ENCODE data around the gene INAVA.
"Not testable (repeated sequence)": the region's sequence is repeated elsewhere in the genome, so short reads cannot be mapped to it uniquely, and the experiment has no call there.

The INAVA gene

DNA sequence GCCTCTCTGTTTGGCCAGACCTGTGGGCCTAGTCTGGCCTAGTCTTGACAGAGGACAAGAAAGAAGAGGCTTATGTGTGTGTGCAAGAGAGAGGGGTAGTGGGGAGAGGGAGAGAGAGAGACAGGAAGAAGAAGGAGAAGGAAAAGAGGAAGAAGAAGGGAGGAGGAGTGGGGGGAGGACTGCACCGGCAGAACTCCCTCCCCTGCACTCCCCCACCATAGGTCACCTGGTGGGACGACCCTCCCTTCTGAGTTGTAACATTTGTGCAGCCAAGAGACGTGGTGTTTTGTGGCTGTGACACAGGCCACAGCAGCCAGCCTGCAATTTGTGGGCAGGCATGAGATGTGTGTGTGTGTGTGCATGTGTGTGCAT is 4.3 kb downstream of the INAVA start:
- DNase-seq (ENCODE audit: low spot score): no peak

DNA sequence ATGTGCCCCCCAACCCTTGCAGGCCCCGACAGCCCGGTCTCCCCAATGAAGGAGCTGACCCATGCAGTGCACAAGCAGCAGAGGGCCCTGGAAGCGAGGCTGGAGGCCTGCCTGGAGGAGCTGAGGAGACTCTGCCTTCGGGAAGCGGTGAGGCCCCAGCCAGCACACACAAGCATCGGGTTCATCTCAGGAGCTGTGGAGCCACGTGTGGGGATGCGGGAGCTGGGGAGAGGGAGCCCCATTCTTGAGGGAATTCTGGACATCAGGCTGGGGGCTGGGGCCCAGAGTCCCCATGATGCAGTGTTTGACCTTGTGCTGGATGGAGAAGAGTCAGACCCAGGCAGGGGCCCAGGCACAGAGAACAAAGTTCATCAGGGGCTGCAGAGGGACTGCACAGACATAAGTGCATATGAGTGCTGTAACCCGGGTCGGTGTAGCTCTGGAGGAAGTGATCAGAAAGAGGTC is 4.8 kb downstream of the INAVA start:
- no peak for DNase-seq (ENCODE audit: low spot score)

DNA sequence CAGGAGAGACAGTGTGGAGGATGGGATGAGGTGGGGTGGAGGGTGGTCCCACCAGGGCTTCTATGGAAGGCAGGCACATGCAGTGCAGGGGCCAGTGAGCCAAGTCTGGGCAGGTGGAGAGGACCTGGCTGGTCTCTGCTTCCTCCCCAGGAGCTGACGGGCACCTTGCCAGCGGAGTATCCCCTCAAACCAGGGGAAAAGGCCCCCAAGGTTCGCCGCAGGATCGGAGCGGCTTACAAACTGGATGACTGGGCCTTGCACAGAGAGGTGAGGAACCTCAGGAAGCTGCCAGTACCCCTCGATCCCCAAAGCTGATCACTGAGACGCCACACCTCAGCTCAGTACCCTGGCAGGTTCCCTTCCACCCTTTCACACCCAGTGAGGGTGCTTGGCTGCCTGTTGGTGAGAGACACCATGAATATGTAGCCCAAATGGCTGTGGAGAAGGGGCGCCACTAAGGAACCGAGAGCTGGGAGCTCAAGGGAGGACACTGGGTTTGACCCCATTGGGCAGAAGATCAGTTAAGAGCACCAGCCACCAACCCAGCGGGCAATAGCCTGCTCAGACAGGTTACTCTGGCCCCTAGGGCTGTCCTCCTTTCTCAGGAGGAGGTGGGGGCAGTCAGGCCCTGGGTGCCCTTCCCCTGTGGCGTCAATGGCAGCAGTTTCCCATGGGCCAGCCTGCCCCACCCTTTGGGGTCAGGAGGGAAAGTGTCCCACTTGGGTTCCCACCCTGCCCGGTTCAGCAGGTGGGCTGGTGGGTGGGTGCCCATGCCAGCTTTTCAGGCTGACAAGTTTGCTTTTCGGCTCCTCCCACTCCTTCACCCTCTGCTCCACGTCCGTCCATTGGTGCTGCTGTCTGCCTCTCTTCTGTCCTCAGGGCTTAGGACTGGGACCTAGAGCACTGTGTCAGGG is 5.5 kb downstream of the INAVA start:
- no peak for DNase-seq (ENCODE audit: low spot score)

DNA sequence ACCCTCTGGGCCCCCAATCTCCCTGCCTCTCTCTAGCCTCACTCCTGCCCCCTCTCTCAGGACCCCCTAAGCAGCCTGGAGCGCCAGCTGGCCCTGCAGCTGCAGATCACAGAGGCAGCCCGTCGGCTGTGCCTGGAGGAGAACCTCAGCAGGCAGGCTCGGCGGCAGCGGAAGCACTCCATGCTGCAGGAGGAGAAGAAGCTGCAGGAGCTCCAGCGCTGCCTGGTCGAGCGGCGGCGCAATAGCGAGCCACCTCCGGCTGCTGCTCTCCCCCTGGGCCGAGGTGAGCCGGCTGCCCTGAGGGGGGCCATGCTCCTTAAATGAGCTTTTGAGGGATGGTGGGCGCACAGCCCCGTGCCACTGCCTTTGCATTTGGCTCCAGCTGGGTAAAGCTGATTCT is 6.2 kb downstream of the INAVA start:
- no peak for DNase-seq (ENCODE audit: low spot score)

- DNase-seq (ENCODE audit: low spot score): no peak
Observed at GRCh38 chr1:200901350-200901749, 6.7 kb downstream of the INAVA start.

- DNase-seq (ENCODE audit: low spot score): no peak
Observed at GRCh38 chr1:200901796-200902444, 7.2 kb downstream of the INAVA start.

DNA sequence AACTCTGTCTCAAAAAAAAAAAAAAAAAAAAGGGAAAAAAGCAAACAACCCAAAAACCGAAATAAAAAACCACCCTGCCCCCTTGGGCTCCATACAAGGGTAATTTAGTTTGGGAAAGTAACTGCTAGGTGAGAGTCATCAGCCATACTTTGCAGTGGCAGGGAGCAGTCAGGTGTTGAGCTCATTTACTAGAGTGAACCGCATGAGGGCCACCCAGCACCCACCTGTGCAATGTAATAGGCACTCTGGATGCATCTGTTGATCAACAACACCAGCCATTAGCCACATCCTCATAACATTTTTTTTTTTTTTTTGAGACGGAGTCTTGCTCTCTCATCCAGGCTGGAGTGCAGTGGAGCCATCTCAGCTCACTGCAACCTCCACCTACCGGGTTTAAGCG is 9.1 kb downstream of the INAVA start:
- no peak for DNase-seq (ENCODE audit: low spot score)

- no peak for DNase-seq (ENCODE audit: low spot score)
Observed at GRCh38 chr1:200904772-200905171, 10.1 kb downstream of the INAVA start.

GRCh38 chr1:200905411-200906052 is 10.8 kb downstream of the INAVA start:
- no peak for DNase-seq (ENCODE audit: low spot score)

DNA sequence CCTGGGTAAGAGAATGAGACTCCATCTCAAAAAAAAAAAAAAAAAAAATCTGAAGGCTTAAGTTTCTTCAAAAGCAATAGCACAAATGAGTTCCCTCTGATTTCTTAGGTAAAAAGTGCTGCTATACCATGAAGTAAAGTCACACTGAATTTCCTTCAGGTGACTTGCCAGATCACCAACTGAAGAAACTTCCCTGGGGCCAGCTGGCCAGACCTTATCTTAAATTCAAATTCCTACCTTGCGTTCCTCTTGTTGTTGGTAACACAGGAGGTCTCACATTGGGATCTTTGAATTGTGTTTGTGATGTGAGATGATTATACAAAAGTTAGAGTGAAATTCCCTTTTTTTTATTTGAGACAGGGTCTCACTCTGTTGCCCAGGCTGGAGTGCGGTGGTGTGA is 11.8 kb downstream of the INAVA start:
- no peak for DNase-seq (ENCODE audit: low spot score)

GRCh38 chr1:200907611-200908097 is 13.0 kb downstream of the INAVA start:
- no peak for DNase-seq (ENCODE audit: low spot score)

DNA sequence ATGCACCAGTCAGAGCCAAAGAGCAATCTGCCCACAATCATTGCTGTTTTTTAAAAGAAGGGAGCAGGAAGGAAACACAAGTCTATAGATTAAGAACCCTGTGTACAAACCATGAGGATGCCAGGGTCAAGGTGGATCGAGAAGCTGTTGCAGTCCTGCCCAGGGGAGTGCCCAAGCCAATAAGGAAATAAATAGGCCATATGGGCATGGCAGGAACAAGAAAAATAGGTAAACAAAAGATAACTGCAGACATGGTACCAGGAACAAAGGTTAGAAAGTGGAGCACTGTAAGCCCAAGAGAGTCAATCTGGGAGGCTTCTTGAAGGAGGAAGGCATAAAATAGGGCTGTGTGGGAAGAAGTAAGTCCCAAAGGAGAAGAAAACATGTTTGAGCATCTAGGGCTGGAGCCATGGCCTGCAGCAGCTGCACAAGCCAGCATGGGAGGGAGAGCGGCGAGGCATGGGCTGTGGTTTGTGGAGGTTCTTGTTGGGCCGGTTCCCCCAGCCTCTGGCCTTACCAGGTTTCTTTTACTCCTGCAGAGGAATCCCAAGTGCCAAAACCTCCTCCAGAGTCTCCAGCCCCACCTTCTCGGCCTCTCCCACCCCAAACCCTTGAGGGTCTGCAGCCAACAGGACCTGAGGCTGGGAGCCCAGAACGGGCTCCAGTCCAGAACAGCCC is 13.6 kb downstream of the INAVA start:
- no peak for DNase-seq (ENCODE audit: low spot score)

DNA sequence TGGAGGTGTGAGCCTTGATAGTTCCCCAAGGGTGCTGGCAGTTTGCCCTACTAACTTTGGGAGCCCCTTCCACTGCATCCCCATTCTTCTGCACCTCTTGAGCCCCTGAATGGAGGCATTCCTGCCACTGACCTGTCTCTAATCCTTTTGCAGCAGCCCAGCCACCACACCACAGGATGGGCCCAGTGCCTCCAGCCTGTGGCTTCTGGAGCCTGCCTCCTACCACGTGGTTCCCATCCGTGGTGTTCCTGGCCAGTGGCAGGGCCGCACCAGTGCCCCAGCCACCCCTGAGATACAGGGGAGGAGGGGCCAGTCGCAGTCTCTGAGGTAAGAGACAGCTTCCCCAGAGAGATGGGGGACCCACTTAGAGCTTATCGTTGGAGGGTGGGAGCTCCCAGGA is 14.4 kb downstream of the INAVA start:
- no peak for DNase-seq (ENCODE audit: low spot score)

DNA sequence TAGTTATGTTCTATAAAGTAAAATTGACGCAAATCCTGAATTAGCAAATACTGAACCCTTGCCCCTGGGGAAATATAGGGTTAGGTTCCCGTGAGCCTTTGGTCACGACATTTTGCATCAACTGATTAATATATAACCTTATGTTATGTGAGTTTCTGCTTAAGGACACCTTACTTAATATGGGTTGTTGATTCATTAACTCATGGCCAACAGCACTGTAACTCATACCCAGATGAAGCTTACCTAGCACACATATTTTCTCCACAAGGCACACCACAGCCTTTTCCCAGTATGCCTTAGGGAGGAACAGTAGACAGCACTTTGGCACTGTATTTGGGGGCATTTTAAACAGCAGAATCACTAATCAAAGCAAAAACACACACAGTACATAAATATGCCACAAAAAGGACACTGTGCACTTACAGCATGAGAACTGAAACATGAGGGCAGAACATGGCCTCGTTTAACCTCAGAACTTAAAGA is 15.1 kb downstream of the INAVA start:
- no peak for DNase-seq (ENCODE audit: low spot score)

DNA sequence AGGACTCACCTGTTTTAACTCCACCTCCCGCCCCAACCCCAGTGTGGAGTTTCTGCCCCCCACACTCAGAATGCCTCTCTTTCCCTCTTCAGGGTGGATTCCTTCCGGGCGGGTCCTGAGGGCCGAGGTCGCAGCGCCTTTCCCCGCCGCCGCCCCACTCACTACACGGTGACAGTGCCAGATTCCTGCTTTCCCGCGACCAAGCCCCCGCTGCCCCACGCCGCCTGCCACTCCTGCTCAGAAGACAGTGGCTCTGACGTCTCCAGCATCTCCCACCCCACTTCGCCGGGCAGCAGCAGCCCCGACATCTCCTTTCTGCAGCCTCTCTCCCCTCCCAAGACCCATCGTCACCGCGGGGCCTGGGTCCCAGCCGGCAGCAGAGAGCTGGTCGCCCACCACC is 16.7 kb downstream of the INAVA start:
- DNase-seq (ENCODE audit: low spot score): no peak

- not testable (repeated sequence) for DNase-seq (ENCODE audit: low spot score)
Observed at GRCh38 chr1:200911936-200912335, 17.2 kb downstream of the INAVA start.

- no peak for DNase-seq (ENCODE audit: low spot score)
Observed at GRCh38 chr1:200912737-200913407, 18.2 kb downstream of the INAVA start.

DNA sequence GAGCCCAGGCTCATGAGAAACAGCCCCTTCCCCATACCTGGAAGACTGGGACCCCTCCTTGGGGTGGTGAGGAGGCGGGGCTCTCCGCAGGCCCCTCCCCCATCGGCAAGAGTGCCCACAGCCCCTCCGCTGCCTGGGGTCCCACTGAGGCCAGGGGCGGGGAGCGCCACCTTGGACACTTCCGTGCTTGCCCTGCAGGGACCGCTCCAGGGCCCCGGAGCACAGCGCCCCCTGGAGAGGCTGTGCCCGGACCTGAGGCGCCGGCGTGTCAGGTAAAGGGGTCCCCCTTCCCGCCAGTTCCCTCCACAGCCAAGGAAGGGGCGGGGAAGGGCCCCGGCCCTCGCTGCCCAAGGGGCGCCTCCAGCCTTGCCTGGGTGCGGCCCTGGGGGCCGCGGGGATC is 21.5 kb downstream of the INAVA start:
- DNase-seq (ENCODE audit: low spot score): peak; percentile 83

DNA sequence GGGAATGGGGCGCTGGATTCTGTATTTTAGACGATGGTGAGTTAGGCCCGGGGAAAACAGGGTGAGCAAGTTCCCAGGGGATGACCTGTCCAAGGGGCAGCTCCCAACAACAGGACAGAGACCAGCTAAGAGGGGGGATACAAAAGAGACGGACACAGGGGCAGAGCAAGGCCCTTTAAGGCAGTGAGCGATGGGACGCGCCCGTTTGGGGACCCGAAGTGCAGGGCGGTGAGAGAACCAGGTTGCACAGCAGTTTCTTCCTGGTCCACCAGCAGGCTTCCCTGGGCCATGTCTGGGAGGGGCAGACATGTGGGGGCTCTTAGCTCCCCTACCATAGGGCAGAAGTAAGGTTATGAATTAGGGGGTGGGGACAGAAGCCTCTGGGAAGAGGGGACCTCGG is 22.0 kb downstream of the INAVA start:
- DNase-seq (ENCODE audit: low spot score): no peak

DNA sequence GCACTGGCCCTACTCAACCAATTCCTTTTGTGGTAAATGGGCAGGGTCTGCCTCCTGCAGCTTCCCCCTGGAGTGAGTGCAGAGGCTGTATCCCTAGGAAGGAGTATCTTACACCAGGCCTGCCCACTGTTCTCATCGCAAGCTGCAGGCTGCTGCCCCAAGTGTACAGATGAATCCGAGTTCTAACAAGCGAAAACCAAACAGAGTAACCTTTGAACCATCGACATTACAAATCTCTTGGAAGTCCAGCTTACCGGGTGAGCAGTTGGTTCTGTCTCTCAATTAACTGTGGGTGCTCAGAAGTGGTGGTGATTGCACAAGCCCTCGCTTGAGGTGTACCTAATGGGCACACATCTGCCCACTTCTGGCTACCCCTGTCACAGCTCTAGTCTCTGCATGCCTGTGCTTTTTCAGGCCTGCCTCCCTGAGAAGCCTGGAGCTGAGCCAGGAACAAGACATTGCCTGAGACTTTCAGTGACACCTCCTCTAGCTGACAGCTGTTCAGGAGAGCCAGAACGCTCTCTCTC is 22.7 kb downstream of the INAVA start:
- no peak for DNase-seq (ENCODE audit: low spot score)

GRCh38 chr1:200918006-200918405 is 23.3 kb downstream of the INAVA start:
- no peak for DNase-seq (ENCODE audit: low spot score)
